HFF-Myc (cell line): ENCODE measurements around the gene DTNA.

ENCODE experiments used
- DNase-seq: peaks from one replicate; pipeline ENCODE4 v3.0.0-alpha.2; 2011; ENCODE audit warnings: low read depth; ENCODE audit errors: extremely low read depth
- H3K4me3 ChIP-seq: replicated peaks from 2 replicates; pipeline ENCODE4 v1.5.1; 2011; ENCODE audit warnings: low read depth, mild to moderate bottlenecking, control low read depth, low read length
- TF ChIP-seq, protein P1 (sequence below): IDR thresholded peaks from 2 replicates; pipeline ENCODE4 v1.5.1; 2012; ENCODE audit warnings: mild to moderate bottlenecking, low read depth, low read length, control low read depth; ENCODE audit errors: missing control alignments

The DTNA gene

DNA sequence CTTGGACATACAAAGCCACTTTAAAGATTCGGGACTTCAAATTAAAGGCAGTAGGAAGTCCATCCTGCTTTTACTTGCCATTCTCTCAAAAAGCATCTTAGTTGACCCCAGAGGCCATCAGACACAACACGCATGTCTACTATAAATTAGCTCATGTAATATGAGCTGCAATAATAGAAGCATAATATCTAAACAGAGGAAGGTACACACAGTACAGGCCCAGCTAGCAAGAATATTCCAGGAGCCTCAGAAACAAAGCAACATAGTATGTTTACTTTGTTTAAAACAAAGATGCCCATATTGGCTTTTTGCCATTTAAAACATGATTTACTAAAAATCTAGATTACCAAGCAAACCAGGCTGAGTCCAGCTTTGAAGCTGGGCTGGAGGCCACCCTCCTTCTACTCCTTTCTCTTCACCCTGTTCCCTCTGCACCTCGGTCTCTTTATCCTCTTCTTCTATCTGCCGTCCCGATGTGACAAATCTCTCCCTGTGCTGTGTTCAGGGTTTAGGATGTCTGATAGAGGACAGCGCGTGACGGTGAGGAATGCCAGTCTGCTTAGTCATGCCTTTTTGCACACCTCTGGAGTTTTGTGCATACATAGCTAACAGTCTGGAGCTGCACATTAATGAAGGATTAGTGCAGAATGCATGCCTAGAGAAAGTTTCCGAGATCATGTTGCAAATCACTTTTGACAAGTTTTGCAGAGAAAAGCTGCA, 28.2 kb downstream of the DTNA start:
- no peak overlapping the region for H3K4me3 ChIP-seq
- no peak for DNase-seq
- TF ChIP-seq, protein P1, sequence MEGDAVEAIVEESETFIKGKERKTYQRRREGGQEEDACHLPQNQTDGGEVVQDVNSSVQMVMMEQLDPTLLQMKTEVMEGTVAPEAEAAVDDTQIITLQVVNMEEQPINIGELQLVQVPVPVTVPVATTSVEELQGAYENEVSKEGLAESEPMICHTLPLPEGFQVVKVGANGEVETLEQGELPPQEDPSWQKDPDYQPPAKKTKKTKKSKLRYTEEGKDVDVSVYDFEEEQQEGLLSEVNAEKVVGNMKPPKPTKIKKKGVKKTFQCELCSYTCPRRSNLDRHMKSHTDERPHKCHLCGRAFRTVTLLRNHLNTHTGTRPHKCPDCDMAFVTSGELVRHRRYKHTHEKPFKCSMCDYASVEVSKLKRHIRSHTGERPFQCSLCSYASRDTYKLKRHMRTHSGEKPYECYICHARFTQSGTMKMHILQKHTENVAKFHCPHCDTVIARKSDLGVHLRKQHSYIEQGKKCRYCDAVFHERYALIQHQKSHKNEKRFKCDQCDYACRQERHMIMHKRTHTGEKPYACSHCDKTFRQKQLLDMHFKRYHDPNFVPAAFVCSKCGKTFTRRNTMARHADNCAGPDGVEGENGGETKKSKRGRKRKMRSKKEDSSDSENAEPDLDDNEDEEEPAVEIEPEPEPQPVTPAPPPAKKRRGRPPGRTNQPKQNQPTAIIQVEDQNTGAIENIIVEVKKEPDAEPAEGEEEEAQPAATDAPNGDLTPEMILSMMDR = no peak

DNA sequence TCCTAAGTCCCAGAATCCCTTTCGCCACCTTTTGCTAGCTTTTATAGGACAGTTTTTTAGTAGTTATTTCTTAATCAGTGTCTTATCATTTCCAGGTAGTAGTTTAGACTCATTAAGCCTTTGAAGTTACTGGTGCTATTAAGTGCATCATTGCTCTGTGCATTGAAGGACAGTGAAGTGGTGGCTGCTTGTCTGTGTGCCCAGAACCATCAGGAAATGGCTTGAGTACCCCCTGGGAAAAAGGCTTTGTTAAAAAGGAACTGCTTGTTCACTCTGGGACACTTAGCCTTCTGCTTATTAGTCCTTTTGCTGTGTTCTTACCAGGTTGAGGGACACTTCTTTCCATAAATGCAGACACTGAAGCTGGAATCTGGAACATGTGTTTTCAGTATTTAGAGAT, 30.0 kb downstream of the DTNA start:
- no peak for DNase-seq
- H3K4me3 ChIP-seq = no peak overlapping the region
- TF ChIP-seq, protein P1 = no peak

DNA sequence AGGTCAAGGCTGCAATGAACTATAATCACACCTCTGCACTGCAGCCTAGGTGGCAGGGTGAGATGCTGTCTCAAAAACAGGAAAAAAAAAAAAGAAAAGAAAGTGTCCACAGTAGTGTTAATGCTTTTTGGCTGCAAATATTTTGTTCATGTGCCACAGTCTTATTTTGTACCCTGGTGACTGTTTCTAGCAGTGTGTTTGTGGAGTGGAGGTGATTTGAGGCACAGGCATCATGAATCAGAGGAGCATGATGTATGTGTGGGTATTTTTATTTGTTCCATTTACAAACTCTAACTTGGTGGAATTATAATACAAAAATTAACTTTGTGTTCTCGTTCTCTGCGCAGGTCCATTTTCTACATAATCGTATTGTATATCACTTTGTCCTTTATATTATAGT, 30.6 kb downstream of the DTNA start:
- H3K4me3 ChIP-seq = no peak overlapping the region
- DNase-seq = no peak
- TF ChIP-seq, protein P1 = no peak

DNA sequence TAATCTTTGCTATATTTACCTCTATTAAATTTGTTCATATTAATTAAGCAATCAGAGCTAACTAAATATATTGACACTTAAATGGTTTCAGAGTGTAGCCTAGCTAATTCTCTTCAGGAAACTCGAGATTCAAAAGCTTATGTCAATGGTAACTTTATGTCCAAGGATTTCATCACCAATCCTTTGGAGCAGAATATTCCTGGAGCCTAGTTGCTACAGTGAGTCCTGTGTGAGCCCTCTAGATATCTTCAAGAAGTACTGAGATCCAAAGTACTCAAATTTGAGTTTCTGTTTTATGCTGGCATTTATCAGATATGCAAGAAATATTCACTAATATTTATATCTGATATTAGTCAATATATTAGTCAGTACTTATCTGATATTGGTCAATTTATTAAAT, 31.3 kb downstream of the DTNA start:
- TF ChIP-seq, protein P1 = no peak
- no peak for DNase-seq

DNA sequence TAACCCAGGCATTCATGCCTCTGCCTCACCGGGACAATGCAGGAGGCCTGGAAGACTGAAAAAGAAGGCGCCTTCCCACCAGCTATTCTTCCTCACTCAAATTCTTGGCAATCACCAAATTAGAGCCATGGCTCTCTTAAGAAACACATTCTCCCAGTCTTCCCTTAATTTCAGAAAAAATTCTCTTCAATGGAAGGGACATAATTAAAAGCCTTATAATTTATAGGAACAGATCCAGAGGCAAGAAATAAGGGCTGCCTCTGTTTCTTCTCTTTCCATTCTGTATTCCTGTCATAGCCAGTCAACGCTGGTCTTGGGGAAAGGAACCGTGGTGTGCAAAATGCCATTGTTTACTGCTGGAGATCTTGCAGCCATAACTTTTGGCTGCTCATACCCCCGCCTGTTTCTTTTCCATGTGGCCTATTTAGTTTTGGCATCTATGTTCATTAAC, 32.8 kb downstream of the DTNA start:
- TF ChIP-seq, protein P1 = no peak
- DNase-seq = no peak
- H3K4me3 ChIP-seq = no peak overlapping the region

More for the DNA sequence above, 31.3 kb downstream of the DTNA start:
- no peak overlapping the region for H3K4me3 ChIP-seq

DNA sequence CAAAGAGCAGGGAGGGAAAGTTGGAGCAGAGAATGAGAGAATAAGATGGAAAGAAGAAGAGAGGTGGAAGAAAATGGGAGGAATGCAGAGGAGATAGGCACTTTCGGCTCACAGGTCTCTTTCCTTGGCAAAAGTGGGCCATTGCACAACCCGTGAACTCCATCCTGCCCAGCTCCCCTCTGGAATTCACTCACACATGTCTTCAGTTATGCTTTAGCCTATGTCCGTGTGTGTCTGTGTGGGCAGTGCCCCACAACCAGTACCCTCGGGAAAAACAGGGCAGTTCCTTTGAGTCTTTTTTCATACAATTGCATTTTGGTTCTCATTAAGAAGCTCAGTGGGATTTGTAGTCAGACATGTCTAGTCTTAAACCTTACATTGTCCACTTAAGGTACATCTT, 34.5 kb downstream of the DTNA start:
- TF ChIP-seq, protein P1 = no peak
- no peak for DNase-seq
- no peak overlapping the region for H3K4me3 ChIP-seq

DNA sequence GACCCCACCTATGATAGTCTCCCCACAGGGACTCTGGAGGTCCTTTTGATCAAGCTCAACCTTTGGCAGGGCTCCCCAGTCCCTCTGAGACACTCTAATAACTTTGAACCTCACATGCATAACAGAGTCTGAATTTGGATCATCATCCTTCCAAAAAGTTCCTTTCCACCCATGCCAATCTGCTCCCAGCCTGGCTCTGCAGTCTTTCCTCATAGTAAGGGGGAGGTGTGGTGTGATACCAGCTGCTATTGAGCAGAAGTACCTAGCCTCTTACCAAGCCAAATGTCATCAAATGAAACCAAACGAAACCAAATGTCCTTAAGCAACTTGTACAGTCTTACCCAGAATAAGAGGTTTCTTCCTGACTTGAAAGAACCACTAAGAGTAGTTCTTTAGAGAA, 36.5 kb downstream of the DTNA start:
- TF ChIP-seq, protein P1 = no peak
- DNase-seq = no peak
- H3K4me3 ChIP-seq = no peak overlapping the region
